GM12892 (cell line): ENCODE results near the gene TLE5.
"Not testable (repeated sequence)": the region's sequence is repeated elsewhere in the genome, so short reads cannot be mapped to it uniquely, and the experiment has no call there.

Experiments used
- DNase-seq: peaks from one replicate; pipeline ENCODE4 v3.0.0; 2011; ENCODE audit not compliant: insufficient read length
- FAIRE-seq: peaks from 2 replicates; lab custom pipeline; 2011; peaks lifted over from hg19 to GRCh38; lab: Jason Lieb, UNC
- POLR2A ChIP-seq: IDR thresholded peaks from 2 replicates; pipeline ENCODE4 v1.6.1; 2011; ENCODE audit warnings: low read depth, low read length, control low read depth
- POLR2AphosphoS5 ChIP-seq: IDR thresholded peaks from 2 replicates; pipeline ENCODE4 v1.6.1; 2011; ENCODE audit warnings: low read depth, low read length, control low read depth
- TAF1 ChIP-seq: IDR thresholded peaks from 2 replicates; pipeline ENCODE4 v1.6.1; 2011; ENCODE audit warnings: low read depth, mild to moderate bottlenecking, control low read depth, low read length, borderline replicate concordance

TLE5 gene

DNA sequence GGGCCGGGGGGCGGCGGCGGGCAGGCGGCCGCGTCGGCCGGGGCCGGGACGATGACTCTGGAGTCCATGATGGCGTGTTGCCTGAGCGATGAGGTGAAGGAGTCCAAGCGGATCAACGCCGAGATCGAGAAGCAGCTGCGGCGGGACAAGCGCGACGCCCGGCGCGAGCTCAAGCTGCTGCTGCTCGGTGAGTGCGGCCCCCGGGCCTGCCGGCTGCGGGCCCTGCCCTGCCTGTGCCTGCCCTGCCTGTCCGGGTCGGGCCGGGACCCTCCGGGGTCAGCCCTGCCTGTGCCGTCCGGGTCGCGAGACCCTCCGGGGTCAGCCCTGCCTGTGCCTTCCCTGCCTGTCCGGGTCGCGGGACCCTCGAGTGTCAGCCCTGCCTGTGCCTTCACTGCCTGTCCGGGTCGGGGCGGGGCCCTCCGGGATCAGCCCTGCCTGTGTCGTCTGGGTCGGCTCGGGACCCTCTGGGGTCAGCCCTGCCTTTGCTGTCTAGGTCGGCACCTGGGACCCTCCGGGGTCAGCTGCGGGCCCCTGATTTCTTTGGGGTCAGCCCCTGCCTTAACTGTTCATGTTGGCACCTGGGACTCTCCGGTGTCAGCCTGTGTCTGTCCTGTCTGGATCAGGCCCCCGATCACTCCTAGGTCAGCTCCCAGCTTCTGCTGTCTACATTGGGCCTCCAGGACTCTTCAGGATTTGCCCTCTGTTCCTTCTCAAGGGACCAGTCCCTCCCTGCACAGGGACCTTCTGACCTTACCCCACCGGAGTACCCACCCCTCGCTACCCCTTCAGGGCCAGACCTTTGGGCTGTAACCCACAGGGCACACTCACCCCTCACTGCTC lies 32.5 kb upstream of the TLE5 start:
- no peak for TF ChIP-seq POLR2AphosphoS5
- no peak for TF ChIP-seq TAF1
- no peak for TF ChIP-seq POLR2A
- peak; percentile 83 for FAIRE-seq
- DNase-seq: no peak

- not testable (repeated sequence) for FAIRE-seq, DNase-seq
These were observed 27.1 kb upstream of the TLE5 start for GRCh38 chr19:3089299-3089855.

- FAIRE-seq: no peak
- TF ChIP-seq TAF1: no peak
- TF ChIP-seq POLR2AphosphoS5: no peak
- no peak for TF ChIP-seq POLR2A
These were observed 25.5 kb upstream of the TLE5 start for GRCh38 chr19:3087769-3088168.

GRCh38 chr19:3084943-3085342 lies 22.6 kb upstream of the TLE5 start:
- TF ChIP-seq POLR2A: no peak
- no peak for TF ChIP-seq TAF1
- TF ChIP-seq POLR2AphosphoS5: no peak
- FAIRE-seq: no peak
- DNase-seq: no peak

More at GRCh38 chr19:3087769-3088168, 25.5 kb upstream of the TLE5 start:
- no peak for DNase-seq

DNA sequence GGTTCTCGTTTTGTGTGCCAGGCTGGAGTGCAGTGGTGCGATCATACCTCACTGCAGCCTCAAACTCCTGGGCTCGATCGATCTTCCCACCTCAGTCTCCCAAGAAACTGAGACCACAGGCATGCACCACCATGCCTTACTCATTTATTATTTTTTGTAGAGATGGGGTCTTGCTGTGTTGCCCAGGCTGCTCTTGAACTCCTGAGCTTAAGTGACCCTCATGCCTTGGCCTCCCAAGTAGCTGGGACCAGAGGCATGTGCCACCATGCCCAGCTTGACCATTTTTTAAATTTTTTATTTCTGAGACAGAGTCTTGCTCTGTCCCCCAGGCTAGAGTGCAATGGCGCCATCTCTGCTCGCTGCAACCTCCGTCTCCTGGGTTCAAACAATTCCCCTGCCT lies 21.7 kb upstream of the TLE5 start:
- TF ChIP-seq TAF1: no peak
- TF ChIP-seq POLR2AphosphoS5: no peak
- no peak for TF ChIP-seq POLR2A
- no peak for DNase-seq
- no peak for FAIRE-seq

GRCh38 chr19:3082331-3082730 lies 20.0 kb upstream of the TLE5 start:
- no peak for TF ChIP-seq POLR2AphosphoS5
- no peak for TF ChIP-seq TAF1
- TF ChIP-seq POLR2A: no peak
- no peak for DNase-seq
- no peak for FAIRE-seq

- TF ChIP-seq POLR2A: no peak
- no peak for TF ChIP-seq POLR2AphosphoS5
- no peak for TF ChIP-seq TAF1
- FAIRE-seq (no peak), DNase-seq (no peak)
These were observed 18.0 kb upstream of the TLE5 start for GRCh38 chr19:3080286-3080685.

DNA sequence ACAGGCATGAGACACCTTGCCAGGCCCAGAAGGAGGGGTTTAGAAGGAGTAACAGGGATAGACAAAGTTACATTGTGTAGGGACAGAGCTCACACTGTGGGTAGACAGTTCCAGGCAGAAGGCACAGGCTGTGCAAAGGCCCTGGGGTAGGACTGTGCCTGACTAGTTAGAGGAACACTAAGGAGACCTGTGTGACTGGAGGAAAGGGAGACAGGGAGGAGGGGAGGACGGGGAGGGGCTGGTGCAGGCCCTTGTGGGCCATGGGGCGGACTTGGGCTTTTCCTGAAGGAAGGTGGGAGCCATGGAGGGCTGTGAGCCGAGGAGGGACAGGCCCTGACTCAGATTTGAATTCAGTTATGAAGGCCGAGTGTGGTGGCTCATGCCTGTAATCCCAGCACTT lies 17.3 kb upstream of the TLE5 start:
- no peak for DNase-seq
- FAIRE-seq: no peak
- TF ChIP-seq POLR2A: no peak

DNA sequence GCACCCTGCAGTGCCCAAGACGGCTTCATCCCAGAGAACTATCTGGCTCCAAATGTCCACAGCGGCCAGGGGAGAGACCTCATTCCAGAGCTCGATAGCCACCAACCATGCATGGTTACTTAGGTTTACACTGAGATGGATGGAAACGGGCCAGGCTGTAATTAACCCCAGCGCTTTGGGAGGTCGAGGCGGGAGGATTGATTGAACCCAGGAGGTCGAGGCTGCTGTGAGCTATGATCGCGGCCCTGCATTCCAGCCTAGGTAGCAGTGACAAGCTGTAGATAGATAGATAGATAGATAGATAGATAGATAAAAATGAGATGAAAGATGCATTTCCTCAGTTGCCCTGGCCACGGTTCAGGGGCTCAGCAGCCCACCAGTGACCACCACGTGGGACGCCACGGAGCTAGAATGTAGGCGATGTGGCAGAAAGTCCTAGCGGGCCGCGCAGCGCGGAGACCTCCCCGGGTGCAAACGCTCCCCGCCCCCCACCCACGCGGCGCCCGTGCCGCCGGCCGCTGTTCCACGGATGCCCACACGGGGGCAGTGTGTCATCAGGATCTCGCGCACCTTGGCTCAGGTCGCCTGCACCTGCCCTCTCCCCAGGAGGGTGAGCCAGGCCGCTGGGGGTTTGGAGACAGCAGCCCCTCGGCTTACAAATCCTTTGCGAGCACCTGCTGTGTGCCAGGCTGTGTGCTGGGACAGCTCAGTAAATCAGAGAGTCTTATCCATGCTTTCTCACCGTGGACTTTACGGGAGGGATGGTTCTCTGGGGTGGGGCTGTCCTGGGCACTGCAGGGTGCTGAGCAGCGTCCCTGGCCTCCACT lies 13.5 kb upstream of the TLE5 start:
- TF ChIP-seq POLR2AphosphoS5: no peak
- FAIRE-seq: peak; percentile 92
- DNase-seq: peak; percentile 76

DNA sequence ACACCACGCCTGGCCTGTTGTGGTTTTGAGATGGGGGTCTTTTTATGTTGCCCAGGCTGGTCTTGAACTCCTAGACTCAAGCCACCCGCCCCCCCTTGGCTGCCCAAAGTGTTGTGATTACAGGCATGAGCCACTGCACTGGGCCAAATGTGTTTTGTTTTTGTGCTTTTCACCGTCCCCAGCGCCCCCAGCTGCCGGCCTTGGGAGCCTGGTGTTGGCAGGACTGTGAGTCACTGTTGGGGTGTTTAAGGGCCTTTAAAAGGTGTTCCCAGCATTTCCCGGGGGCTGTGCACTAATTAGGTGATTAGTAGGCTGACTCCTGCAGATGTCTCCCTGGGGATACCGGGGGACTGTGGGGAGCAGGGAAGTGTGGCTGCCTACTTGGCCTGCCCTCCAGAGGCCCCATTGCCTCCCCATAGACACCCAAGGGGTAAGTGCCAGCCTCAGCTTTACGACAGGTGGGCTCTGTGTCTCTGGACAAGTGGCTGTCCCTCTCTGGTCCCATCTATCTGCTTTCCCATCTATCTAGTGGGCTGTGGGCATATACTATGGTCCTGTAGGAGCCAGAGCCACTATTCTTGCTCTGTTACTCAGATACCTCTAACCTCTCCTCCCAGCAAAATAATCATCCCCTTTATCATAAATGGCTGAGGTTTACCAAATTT lies 11.8 kb upstream of the TLE5 start:
- TF ChIP-seq POLR2AphosphoS5: no peak
- no peak for TF ChIP-seq TAF1
- no peak for TF ChIP-seq POLR2A
- no peak for FAIRE-seq
- DNase-seq: no peak

DNA sequence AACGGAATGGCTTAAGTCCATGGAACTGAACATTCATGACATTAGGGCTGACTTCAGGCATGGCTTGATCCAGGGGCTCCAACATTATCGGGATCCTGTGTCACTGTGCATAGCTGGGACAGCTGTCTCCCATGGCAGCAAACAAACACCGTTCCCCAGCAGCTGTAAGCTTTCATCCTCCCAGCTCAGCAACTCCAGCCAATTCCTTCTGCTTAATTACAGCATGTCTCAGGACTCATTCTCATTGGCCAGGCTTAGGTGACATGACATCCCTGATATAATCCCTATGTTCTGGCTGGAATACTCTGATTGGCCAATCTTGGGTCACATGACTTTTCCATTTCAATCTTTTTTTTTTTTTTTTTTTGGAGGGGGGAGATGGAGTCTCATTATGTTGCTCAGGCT lies 10.9 kb upstream of the TLE5 start:
- no peak for DNase-seq
- no peak for FAIRE-seq
- no peak for TF ChIP-seq POLR2A
- TF ChIP-seq TAF1: no peak
- TF ChIP-seq POLR2AphosphoS5: no peak

DNA sequence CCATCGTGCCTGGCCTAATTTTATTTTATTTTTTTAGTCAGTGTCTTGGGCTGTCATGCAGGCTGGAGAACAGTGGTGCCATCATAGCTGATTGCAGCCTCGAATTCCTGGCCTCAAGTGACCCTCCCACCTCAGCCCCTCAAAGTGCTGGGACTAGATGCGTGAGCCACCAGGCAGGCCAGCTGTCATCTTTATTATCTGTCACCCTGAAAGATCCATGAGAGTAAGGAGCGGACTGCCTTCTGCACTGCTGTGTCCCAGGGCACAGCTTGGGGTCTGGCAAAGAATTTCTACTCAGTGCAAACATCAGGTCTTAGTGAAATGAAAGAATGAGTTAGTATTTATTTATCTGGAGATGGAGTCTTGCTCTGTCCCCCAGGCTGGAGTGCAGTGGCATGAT lies 9.5 kb upstream of the TLE5 start:
- TF ChIP-seq POLR2AphosphoS5: no peak
- no peak for TF ChIP-seq POLR2A
- FAIRE-seq: no peak
- no peak for DNase-seq
